Esophagus muscularis mucosa (tissue), 4 donors: ENCODE data around the gene STMND1. TPM values are rescaled to one million over a fixed set of nuclear protein-coding genes. Genes with fewer than 3 reads are reported as not detected.

Experiments
- DNase-seq: peaks from one replicate; pipeline ENCODE4 v3.0.0-alpha.2; 2017; ENCODE audit errors: extremely low spot score
- H3K27ac ChIP-seq, 4 donors: fragments of 200-600 bp; sonication (generic); replicated peaks in 1 of 4; 1 replicate in 3 of 4; 2 replicates in 1 of 4; pipeline ENCODE4 v1.5.1; 2016 to 2019; ENCODE audit warnings: mild to moderate bottlenecking in 1 of 4
- H3K27me3 ChIP-seq, 4 donors: fragments of 200-600 bp; sonication (generic); one replicate each; pipeline versions ENCODE4 v1.5.1 to v1.6.0; 2016 to 2019
- H3K36me3 ChIP-seq, 4 donors: fragments of 200-600 bp; sonication (generic); one replicate each; pipeline ENCODE4 v1.5.1; 2016 to 2019
- H3K4me1 ChIP-seq, 4 donors: fragments of 200-600 bp; sonication (generic); one replicate each; pipeline ENCODE4 v1.5.1; 2016 to 2019
- H3K4me3 ChIP-seq, 4 donors: fragments of 200-600 bp; sonication (generic); 1 replicate in 2 of 4; 2 replicates in 2 of 4; pipeline ENCODE4 v1.5.1; 2016 to 2019; ENCODE audit warnings: mild to moderate bottlenecking in 4 of 4, moderate library complexity in 1 of 4
- H3K9me3 ChIP-seq, 4 donors: fragments of 200-600 bp; sonication (generic); 1 replicate in 3 of 4; 2 replicates in 1 of 4; pipeline ENCODE4 v1.5.1; 2016 to 2019
- EP300 ChIP-seq: sonication (generic); formaldehyde crosslinking; IDR thresholded peaks from one replicate; pipeline ENCODE4 v1.6.1; 2017; ENCODE audit warnings: antibody characterized with exemption
- POLR2A ChIP-seq: fragments of 450-650 bp; IDR thresholded peaks from one replicate; pipeline ENCODE4 v1.6.1; 2017; ENCODE audit warnings: antibody characterized with exemption, moderate library complexity, mild to moderate bottlenecking, low read depth
- POLR2AphosphoS5 ChIP-seq, 2 donors: sonication (generic); formaldehyde crosslinking; IDR thresholded peaks; one replicate each; pipeline ENCODE4 v1.6.1; 2017; ENCODE audit warnings: antibody characterized with exemption in 2 of 2
- WGBS: methylation state at CpG from one replicate; pipeline ENCODE4 v1.1.5; 2018; 5-methylcytosine and 5-hydroxymethylcytosine counted together
- intact Hi-C: fragments of 100-400 bp; cut with DNase I; formaldehyde crosslinking; loops from one replicate; pipeline ENCODE4 v1.15.1; 2023
- total RNA-seq, 4 donors: library from RNA; depleted of rRNA; stranded (reverse); fragments of >200 nt; gene quantifications; one replicate each; pipeline versions ENCODE4 v1.1.0 to v1.2.1, GENCODE V29; 2016
- TF ChIP-seq, protein P1 (sequence below), 3 experiments: fragments of 200-600 bp in 2 of 3; fragments of 450-650 bp in 1 of 3; sonication (generic) in 2 of 3; IDR thresholded peaks; one replicate each; pipeline ENCODE4 v1.5.1; 2017 to 2019; ENCODE audit warnings: antibody characterized with exemption in 3 of 3, mild to moderate bottlenecking in 2 of 3, moderate library complexity in 1 of 3

The STMND1 gene
- total RNA-seq, 4 donors from 2014 or later = not detected

DNA sequence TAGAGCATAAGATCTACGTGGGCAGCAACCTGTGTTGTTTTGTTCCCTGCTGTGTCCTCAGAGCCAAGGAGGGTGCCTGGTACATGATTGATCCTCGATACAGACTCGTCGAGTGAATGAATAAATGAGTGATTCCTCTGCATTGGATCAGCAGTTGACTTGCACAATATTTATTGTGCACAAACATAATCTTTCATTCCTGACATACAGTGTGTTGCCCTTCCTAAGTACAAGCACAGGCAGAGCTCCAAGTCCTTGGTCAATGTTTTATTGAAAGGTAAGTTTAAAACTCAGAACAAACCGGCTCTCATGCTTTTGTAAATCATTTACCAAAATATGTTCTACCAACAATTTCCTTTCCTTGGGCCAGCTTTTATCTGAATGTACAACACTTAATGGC, 57.4 kb downstream of the STMND1 start:
- Histone ChIP-seq H3K4me3 (no peak overlapping the region), H3K27me3 (no peaks in the 10 kb centered on the region), H3K9me3 (no peaks in the 10 kb centered on the region), H3K27ac (no peak overlapping the region), H3K4me1 (peaks cover 0 to 4% (median 0%) of the 10 kb centered on the region in 4 donors), H3K36me3 (no peaks in the 10 kb centered on the region)
- TF ChIP-seq POLR2A (no peak), EP300 (no peak), POLR2AphosphoS5 (IDR thresholded peaks at IDR 0.05) (no peak)
- TF ChIP-seq, protein P1, sequence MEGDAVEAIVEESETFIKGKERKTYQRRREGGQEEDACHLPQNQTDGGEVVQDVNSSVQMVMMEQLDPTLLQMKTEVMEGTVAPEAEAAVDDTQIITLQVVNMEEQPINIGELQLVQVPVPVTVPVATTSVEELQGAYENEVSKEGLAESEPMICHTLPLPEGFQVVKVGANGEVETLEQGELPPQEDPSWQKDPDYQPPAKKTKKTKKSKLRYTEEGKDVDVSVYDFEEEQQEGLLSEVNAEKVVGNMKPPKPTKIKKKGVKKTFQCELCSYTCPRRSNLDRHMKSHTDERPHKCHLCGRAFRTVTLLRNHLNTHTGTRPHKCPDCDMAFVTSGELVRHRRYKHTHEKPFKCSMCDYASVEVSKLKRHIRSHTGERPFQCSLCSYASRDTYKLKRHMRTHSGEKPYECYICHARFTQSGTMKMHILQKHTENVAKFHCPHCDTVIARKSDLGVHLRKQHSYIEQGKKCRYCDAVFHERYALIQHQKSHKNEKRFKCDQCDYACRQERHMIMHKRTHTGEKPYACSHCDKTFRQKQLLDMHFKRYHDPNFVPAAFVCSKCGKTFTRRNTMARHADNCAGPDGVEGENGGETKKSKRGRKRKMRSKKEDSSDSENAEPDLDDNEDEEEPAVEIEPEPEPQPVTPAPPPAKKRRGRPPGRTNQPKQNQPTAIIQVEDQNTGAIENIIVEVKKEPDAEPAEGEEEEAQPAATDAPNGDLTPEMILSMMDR (IDR thresholded peaks at IDR 0.05) = no peak
- DNase-seq = peak; percentile 68
- intact Hi-C loops = loop anchor here (5.0 to 10.0 kb wide), 3 partner anchors 106 to 643 kb away; no protein-coding TSS in a partner anchor
- WGBS = 85% methylated on average over 5 of the region's 5 CpGs

GRCh38 chr6:17161076-17161475, 59.2 kb downstream of the STMND1 start:
- WGBS = 83% methylated on average over 2 of the region's 2 CpGs
- intact Hi-C loops = no loop called here

DNA sequence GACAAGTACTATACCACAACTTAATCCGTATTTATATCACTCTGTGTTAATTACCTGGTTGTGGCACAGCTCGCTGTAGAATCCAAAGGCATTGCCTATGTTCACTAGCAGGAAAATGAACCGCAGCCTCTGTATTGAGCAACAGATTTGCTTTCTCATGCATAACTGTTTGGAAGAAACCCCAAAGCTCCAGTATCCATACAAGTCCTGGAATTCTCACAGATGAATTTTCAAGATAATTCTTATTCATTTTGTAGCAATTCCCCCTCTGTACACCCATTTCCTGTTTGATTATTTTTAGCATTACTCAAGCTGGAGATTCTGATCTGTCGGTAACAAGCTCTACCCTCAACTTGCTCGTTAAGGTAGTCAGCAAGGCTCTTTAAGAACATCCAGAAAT, 63.5 kb downstream of the STMND1 start:
- DNase-seq = no peak
- WGBS = 74% methylated on average over 5 of the region's 5 CpGs
- Histone ChIP-seq H3K4me3 (no peak overlapping the region), H3K9me3 (no peaks in the 10 kb centered on the region), H3K4me1 (no peaks in the 10 kb centered on the region), H3K27me3 (no peaks in the 10 kb centered on the region), H3K27ac (no peak overlapping the region), H3K36me3 (no peaks in the 10 kb centered on the region)
- intact Hi-C loops = no loop called here
- TF ChIP-seq POLR2A (no peak), POLR2AphosphoS5 (IDR thresholded peaks at IDR 0.05) (no peak), EP300 (no peak)
- TF ChIP-seq, protein P1 (IDR thresholded peaks at IDR 0.05) = no peak

More at GRCh38 chr6:17161076-17161475, 59.2 kb downstream of the STMND1 start:
- Histone ChIP-seq H3K9me3 (no peaks in the 10 kb centered on the region), H3K4me3 (no peak overlapping the region), H3K27me3 (no peaks in the 10 kb centered on the region), H3K27ac (no peak overlapping the region), H3K4me1 (peaks cover 0 to 4% (median 0%) of the 10 kb centered on the region in 4 donors), H3K36me3 (no peaks in the 10 kb centered on the region)
- TF ChIP-seq EP300 = no peak
- TF ChIP-seq, protein P1 (IDR thresholded peaks at IDR 0.05) = no peak
- TF ChIP-seq POLR2A = no peak
- TF ChIP-seq POLR2AphosphoS5 (IDR thresholded peaks at IDR 0.05) = no peak
- peak; percentile 89 for DNase-seq

DNA sequence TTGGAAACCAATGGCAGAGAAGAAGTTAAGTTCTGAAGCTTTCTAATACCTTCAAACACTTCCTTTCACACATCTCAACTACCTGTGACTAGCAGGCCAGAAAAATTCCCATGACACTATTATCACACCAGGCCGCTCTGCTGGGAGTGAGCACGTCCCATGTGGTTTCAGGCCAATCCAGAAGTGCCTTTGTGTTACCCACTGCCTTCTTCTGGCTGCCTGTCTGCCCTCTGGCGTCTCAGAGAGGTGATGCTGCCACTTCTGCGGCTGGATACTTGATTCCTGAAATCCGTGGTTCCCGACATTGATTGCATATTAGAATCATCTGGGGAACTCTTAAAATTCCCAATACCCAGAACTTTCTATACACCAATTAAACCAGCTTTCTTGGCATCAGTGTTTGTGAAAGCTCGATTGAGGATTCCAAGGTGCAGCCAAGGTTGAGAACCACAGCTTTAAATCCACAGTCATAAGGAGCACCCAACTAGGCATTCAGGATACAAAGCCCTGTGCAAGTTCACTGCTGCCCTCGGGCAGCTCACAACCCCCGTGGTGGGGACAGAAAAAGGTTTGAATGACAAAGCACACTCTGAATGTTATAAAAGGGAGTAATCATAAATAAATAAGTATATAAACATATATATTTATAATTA, 65.6 kb downstream of the STMND1 start:
- intact Hi-C loops = no loop called here
- 62% methylated on average over 9 of the region's 9 CpGs for WGBS
- no peak overlapping the region for H3K27ac ChIP-seq
- DNase-seq = peak; percentile 80
- TF ChIP-seq, protein P1 (IDR thresholded peaks at IDR 0.05) = peak; percentile 16 to 49 (median 20)
- TF ChIP-seq EP300 = no peak
- H3K4me1 ChIP-seq = no peaks in the 10 kb centered on the region
- H3K27me3 ChIP-seq = no peaks in the 10 kb centered on the region
- no peaks in the 10 kb centered on the region for H3K9me3 ChIP-seq
- no peak overlapping the region for H3K4me3 ChIP-seq
- no peaks in the 10 kb centered on the region for H3K36me3 ChIP-seq

DNA sequence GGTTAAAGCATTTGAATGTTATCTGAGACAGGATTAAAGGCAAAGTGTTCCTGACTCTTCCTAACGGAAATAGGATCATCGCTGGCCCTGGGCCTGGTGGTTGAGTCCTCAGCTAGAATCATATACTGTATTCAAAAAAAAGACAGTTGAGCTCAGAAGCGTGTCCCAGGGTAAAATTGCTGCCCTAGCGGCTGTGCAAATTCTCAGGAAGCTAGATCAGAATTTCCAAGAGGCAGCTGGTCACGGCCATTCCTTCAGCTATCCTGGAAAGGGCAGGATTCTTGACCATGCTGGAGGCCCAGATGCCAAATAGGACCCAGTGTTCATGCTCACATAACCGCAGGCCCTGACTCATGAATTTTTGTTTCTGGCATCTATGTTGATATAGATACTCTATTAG, 67.4 kb downstream of the STMND1 start:
- Histone ChIP-seq H3K36me3 (no peaks in the 10 kb centered on the region), H3K9me3 (no peaks in the 10 kb centered on the region), H3K4me3 (no peak overlapping the region), H3K27me3 (no peaks in the 10 kb centered on the region), H3K4me1 (no peaks in the 10 kb centered on the region), H3K27ac (no peak overlapping the region)
- TF ChIP-seq, protein P1 (IDR thresholded peaks at IDR 0.05) = no peak
- TF ChIP-seq POLR2A = no peak
- no peak for TF ChIP-seq EP300
- no peak for TF ChIP-seq POLR2AphosphoS5 (IDR thresholded peaks at IDR 0.05)
- intact Hi-C loops = no loop called here
- 66% methylated on average over 6 of the region's 6 CpGs for WGBS
- no peak for DNase-seq
